VCaP (cell line): ENCODE measurements around the gene KLF13.

Experiments
- H3K27ac ChIP-seq: fragments of 450-650 bp; 2 replicates; pipeline ENCODE4 v1.5.1; 2017
- TF ChIP-seq, protein P1 (sequence below): fragments of 450-650 bp; conservative IDR thresholded peaks from 2 replicates; pipeline ENCODE4 v1.5.1; 2017; ENCODE audit warnings: mild to moderate bottlenecking, moderate library complexity

Gene KLF13

DNA sequence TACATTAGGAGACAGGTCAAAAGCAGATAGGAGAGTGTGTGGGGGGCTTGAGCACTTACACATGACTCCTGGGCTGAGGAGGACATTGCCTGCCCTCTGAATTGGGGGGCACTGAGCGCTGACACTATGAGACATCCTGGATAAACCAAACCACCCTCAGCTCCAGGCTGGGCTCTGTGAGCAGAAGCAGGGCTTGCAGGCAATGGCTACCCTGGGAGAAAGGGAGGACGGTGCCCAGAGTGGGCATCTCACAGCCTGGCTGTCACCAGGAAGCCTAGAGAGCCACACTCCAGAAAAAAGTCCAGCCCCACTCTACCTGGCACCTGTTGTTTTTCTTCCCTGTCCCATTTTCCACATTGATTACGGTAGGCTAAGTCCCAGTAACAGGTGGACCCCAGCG is 8.2 kb upstream of the KLF13 start:
- TF ChIP-seq, protein P1, sequence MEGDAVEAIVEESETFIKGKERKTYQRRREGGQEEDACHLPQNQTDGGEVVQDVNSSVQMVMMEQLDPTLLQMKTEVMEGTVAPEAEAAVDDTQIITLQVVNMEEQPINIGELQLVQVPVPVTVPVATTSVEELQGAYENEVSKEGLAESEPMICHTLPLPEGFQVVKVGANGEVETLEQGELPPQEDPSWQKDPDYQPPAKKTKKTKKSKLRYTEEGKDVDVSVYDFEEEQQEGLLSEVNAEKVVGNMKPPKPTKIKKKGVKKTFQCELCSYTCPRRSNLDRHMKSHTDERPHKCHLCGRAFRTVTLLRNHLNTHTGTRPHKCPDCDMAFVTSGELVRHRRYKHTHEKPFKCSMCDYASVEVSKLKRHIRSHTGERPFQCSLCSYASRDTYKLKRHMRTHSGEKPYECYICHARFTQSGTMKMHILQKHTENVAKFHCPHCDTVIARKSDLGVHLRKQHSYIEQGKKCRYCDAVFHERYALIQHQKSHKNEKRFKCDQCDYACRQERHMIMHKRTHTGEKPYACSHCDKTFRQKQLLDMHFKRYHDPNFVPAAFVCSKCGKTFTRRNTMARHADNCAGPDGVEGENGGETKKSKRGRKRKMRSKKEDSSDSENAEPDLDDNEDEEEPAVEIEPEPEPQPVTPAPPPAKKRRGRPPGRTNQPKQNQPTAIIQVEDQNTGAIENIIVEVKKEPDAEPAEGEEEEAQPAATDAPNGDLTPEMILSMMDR, result no peak
- H3K27ac ChIP-seq, result no peak overlapping the region

DNA sequence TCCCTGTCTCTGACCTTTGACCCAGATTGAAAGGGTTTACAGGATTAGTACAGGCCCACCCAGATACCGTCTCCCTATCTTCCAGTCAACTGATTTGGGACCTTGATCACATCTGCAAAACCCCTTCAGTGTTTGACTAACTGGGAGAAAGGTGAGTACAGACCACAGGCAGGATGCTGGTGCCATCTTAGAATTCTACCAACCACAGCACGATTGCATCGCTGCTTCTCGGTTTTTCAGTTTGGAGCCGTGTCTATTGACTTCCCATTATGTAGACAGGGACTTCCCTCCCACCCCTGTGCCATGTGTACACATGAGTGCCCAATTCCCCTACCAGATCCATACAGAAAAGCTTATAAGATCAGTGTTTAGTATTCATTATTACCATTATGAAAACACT is 6.6 kb upstream of the KLF13 start:
- TF ChIP-seq, protein P1, result no peak
- H3K27ac ChIP-seq, result no peak overlapping the region

GRCh38 chr15:31321418-31321817 is 5.2 kb upstream of the KLF13 start:
- TF ChIP-seq, protein P1, result no peak
- no peak overlapping the region for H3K27ac ChIP-seq

- TF ChIP-seq, protein P1, result no peak
- no peak overlapping the region for H3K27ac ChIP-seq
Observed at GRCh38 chr15:31322504-31322903, 4.1 kb upstream of the KLF13 start.

GRCh38 chr15:31323627-31324026 is 3.0 kb upstream of the KLF13 start:
- H3K27ac ChIP-seq, result no peak overlapping the region
- TF ChIP-seq, protein P1, result no peak

GRCh38 chr15:31324186-31324585 is 2.4 kb upstream of the KLF13 start:
- TF ChIP-seq, protein P1, result no peak
- H3K27ac ChIP-seq, result no peak overlapping the region

- TF ChIP-seq, protein P1, result no peak
- H3K27ac ChIP-seq, result peak overlapping the region; percentile 96
Observed at GRCh38 chr15:31324806-31325594, 1.6 kb upstream of the KLF13 start.
